MM.1S (cell line): Measurements from ENCODE around the gene C1QTNF6.

Source experiments
- DNase-seq: peaks from one replicate; pipeline ENCODE4 v3.0.0-alpha.2; 2015
- H2AFZ ChIP-seq: fragments of 300-600 bp; sonication (generic); 2 replicates; pipeline ENCODE4 v1.6.0; 2016; ENCODE audit warnings: antibody characterized with exemption, low read length
- H3F3A ChIP-seq: fragments of 300-600 bp; sonication (generic); 2 replicates; pipeline ENCODE4 v1.6.1; 2016; ENCODE audit warnings: mild to moderate bottlenecking, antibody characterized with exemption, low read length, moderate library complexity, mixed read lengths; ENCODE audit not compliant: insufficient read depth
- H3K27ac ChIP-seq: fragments of 300-600 bp; sonication (generic); 2 replicates; pipeline ENCODE4 v1.5.1; 2016; ENCODE audit warnings: mild to moderate bottlenecking, low read length
- H3K27me3 ChIP-seq: fragments of 300-600 bp; sonication (generic); replicated peaks from 2 replicates; pipeline ENCODE4 v1.6.0; 2016; ENCODE audit warnings: low read length; ENCODE audit not compliant: insufficient read depth
- H3K36me3 ChIP-seq: fragments of 300-600 bp; sonication (generic); replicated peaks from 2 replicates; pipeline ENCODE4 v1.6.1; 2016; ENCODE audit warnings: mild to moderate bottlenecking, low read length, mixed read lengths; ENCODE audit not compliant: insufficient read depth
- H3K4me1 ChIP-seq: fragments of 300-600 bp; sonication (generic); 2 replicates; pipeline ENCODE4 v1.6.1; 2016; ENCODE audit warnings: low read length, mixed read lengths
- H3K4me2 ChIP-seq: fragments of 300-600 bp; sonication (generic); 2 replicates; pipeline ENCODE4 v1.6.0; 2016; ENCODE audit warnings: low read depth, low read length
- H3K4me3 ChIP-seq: fragments of 300-600 bp; sonication (generic); 2 replicates; pipeline ENCODE4 v1.5.1; 2016; ENCODE audit warnings: low read length, mixed read lengths
- H3K79me2 ChIP-seq: fragments of 300-600 bp; sonication (generic); 2 replicates; pipeline ENCODE4 v1.6.1; 2016; ENCODE audit warnings: mixed run types, low read length, mixed read lengths
- H3K9ac ChIP-seq: fragments of 300-600 bp; sonication (generic); 2 replicates; pipeline ENCODE4 v1.6.1; 2016; ENCODE audit warnings: low read length, mixed read lengths
- H3K9me2 ChIP-seq: fragments of 300-600 bp; sonication (generic); replicated peaks from 2 replicates; pipeline ENCODE4 v1.6.1; 2016; ENCODE audit warnings: mild to moderate bottlenecking, low read length, mixed read lengths; ENCODE audit not compliant: insufficient read depth
- H3K9me3 ChIP-seq: fragments of 300-600 bp; sonication (generic); replicated peaks from 2 replicates; pipeline ENCODE4 v1.6.1; 2016; ENCODE audit warnings: mild to moderate bottlenecking, low read length, mixed read lengths; ENCODE audit not compliant: insufficient read depth
- H4K20me1 ChIP-seq: fragments of 300-600 bp; sonication (generic); 2 replicates; pipeline ENCODE4 v1.6.1; 2016; ENCODE audit warnings: mild to moderate bottlenecking, low read length, moderate library complexity, mixed read lengths; ENCODE audit not compliant: insufficient read depth
- EZH2 ChIP-seq: fragments of 300-600 bp; sonication (generic); optimal IDR thresholded peaks from 2 replicates; pipeline ENCODE3; 2017; ENCODE audit warnings: low read depth, mild to moderate bottlenecking, antibody characterized with exemption, low read length, mixed read lengths
- EZH2phosphoT487 ChIP-seq: fragments of 300-600 bp; sonication (generic); IDR thresholded peaks from 2 replicates; pipeline ENCODE4 v1.6.1; 2018; ENCODE audit warnings: antibody characterized with exemption, low read length
- TF ChIP-seq, protein P1 (sequence below): fragments of 300-600 bp; sonication (generic); IDR thresholded peaks from 2 replicates; pipeline ENCODE4 v1.5.1; 2016; ENCODE audit warnings: antibody characterized with exemption, low read length, mixed read lengths

C1QTNF6 gene

DNA sequence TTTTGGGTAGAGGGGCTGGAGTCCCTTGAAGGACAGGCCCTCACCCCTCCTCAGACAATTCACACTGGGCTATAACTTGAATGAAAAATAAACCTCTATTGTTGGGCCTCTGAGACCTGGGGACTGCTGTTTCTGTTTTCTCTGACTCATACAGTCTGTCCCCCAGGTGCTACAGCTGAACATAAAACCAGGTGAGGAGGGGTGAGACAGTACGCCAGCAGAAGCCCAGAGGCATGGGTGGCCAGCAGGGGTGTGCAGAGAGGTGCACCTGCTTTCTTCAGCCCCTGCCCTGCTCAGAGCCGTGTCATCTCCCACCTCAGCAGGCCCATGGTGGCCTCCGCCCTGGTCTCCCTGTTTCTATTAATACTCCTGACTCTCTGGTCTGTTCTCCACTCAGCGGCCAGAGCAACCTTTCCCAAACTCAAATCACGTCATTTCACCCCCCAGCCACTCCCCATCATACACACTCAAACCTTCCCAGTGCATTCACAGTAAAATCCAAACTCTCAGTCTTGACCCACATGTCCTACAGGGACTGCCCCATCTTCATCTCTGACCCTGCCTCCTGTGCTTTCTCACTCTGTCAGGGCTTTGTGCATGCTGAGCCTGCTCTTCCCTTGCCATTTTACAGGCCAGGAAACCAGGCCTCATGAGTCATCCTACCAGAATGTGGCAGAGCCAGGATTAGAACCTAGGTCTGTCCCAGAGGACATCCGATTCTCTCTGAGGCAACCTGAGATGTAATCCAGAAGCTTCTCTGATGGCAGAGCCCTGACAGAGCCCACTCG lies 32.9 kb downstream of the C1QTNF6 start:
- Histone ChIP-seq H3K4me3 (no peak overlapping the region), H3K9ac (no peak overlapping the region), H3F3A (no peaks in the 10 kb centered on the region), H3K27ac (no peak overlapping the region), H3K4me2 (no peak overlapping the region), H3K27me3 (peaks cover 48% of the 10 kb centered on the region), H3K79me2 (no peaks in the 10 kb centered on the region), H3K36me3 (no peaks in the 10 kb centered on the region), H3K4me1 (no peaks in the 10 kb centered on the region), H3K9me3 (no peaks in the 10 kb centered on the region), H2AFZ (no peak overlapping the region), H4K20me1 (no peaks in the 10 kb centered on the region), H3K9me2 (no peaks in the 10 kb centered on the region)
- DNase-seq: no peak
- TF ChIP-seq EZH2 (no peak), EZH2phosphoT487 (no peak)
- TF ChIP-seq, protein P1, sequence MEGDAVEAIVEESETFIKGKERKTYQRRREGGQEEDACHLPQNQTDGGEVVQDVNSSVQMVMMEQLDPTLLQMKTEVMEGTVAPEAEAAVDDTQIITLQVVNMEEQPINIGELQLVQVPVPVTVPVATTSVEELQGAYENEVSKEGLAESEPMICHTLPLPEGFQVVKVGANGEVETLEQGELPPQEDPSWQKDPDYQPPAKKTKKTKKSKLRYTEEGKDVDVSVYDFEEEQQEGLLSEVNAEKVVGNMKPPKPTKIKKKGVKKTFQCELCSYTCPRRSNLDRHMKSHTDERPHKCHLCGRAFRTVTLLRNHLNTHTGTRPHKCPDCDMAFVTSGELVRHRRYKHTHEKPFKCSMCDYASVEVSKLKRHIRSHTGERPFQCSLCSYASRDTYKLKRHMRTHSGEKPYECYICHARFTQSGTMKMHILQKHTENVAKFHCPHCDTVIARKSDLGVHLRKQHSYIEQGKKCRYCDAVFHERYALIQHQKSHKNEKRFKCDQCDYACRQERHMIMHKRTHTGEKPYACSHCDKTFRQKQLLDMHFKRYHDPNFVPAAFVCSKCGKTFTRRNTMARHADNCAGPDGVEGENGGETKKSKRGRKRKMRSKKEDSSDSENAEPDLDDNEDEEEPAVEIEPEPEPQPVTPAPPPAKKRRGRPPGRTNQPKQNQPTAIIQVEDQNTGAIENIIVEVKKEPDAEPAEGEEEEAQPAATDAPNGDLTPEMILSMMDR: no peak

DNA sequence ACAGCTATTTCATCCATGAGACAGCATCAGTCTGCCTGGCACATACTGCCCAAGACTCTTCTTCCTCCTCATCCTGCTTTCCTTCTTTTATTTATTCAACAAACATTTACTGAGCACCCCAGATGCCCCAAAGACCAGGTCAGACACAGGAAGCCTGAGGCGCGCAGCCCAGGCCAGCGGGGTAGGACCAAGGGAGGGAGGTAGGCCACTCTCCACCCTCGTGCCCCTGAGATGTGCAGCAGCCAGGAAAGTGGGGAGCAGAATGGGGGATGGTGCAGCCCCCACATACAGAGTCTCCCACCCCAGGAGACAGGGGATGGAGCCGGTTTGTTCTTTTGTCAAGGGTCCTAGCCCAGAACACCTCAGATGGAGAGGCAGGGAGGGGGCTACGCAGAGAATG lies 34.1 kb downstream of the C1QTNF6 start:
- no peaks in the 10 kb centered on the region for H4K20me1 ChIP-seq
- H3K4me3 ChIP-seq: no peak overlapping the region
- TF ChIP-seq EZH2 (no peak), EZH2phosphoT487 (no peak)
- TF ChIP-seq, protein P1: no peak

DNA sequence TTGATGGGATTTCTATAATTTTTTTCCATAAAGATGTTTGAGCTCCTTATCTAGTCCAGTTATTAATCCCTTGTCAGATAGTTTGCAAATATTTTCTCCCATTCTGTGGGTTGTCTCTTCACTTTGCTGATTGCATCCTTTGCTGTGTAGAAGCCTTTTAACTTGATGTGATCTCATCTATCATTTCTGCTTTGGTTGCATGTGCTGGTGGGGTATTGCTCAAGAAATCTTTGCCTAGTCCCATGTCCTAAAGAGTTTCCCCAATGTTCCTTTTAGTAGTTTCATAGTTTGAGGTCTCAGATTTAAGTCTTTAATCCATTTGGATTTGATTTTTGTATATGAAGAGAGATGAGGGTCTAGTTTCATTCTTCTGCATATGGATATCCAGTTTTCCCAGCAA lies 36.6 kb downstream of the C1QTNF6 start:
- no peak for DNase-seq
- no peaks in the 10 kb centered on the region for H3K36me3 ChIP-seq
- no peaks in the 10 kb centered on the region for H3K9me2 ChIP-seq
- no peaks in the 10 kb centered on the region for H3F3A ChIP-seq
- H4K20me1 ChIP-seq: no peaks in the 10 kb centered on the region
- no peak overlapping the region for H2AFZ ChIP-seq
- no peaks in the 10 kb centered on the region for H3K4me1 ChIP-seq
- H3K27ac ChIP-seq: no peak overlapping the region
- peaks cover 47% of the 10 kb centered on the region for H3K27me3 ChIP-seq
- TF ChIP-seq, protein P1: no peak
- TF ChIP-seq EZH2: no peak
- no peak for TF ChIP-seq EZH2phosphoT487
- no peaks in the 10 kb centered on the region for H3K9me3 ChIP-seq
- no peak overlapping the region for H3K4me3 ChIP-seq
- H3K79me2 ChIP-seq: no peaks in the 10 kb centered on the region
- H3K4me2 ChIP-seq: no peak overlapping the region
- H3K9ac ChIP-seq: no peak overlapping the region

More for the DNA sequence above, 34.1 kb downstream of the C1QTNF6 start:
- Histone ChIP-seq H3F3A (no peaks in the 10 kb centered on the region), H3K79me2 (no peaks in the 10 kb centered on the region), H3K9ac (no peak overlapping the region), H3K9me2 (no peaks in the 10 kb centered on the region), H3K4me2 (no peak overlapping the region), H3K36me3 (no peaks in the 10 kb centered on the region), H3K27me3 (peaks cover 46% of the 10 kb centered on the region), H3K4me1 (no peaks in the 10 kb centered on the region), H2AFZ (no peak overlapping the region), H3K27ac (no peak overlapping the region), H3K9me3 (no peaks in the 10 kb centered on the region)
- no peak for DNase-seq
